Vagina (tissue), 2 donors: ENCODE results near the gene GPC5. TPM values are rescaled to one million over a fixed set of nuclear protein-coding genes. Genes with fewer than 3 reads are reported as not detected.

Source experiments
- DNase-seq, 2 donors: peaks; one replicate each; pipeline ENCODE4 v3.0.0-alpha.2; 2017; ENCODE audit errors: extremely low spot score in 2 of 2
- H3K27ac ChIP-seq: fragments of 200-600 bp; sonication (generic); one replicate; pipeline ENCODE4 v1.5.1; 2019
- H3K27me3 ChIP-seq: fragments of 200-600 bp; sonication (generic); one replicate; pipeline ENCODE4 v1.5.1; 2019
- H3K36me3 ChIP-seq, 2 donors: fragments of 200-600 bp; sonication (generic); one replicate each; pipeline ENCODE4 v1.5.1; 2017 to 2019
- H3K4me1 ChIP-seq: fragments of 200-600 bp; sonication (generic); one replicate; pipeline ENCODE4 v1.5.1; 2019
- H3K4me3 ChIP-seq, 2 donors: fragments of 200-600 bp; sonication (generic); 1 replicate in 1 of 2; 2 replicates in 1 of 2; pipeline ENCODE4 v1.5.1; 2016 to 2019
- H3K9me3 ChIP-seq: fragments of 200-600 bp; sonication (generic); one replicate; pipeline ENCODE4 v1.5.1; 2019
- CTCF ChIP-seq, 3 experiments: fragments of 450-650 bp in 2 of 3; fragments of 200-600 bp in 1 of 3; sonication (generic) in 1 of 3; IDR thresholded peaks; one replicate each; pipeline ENCODE4 v1.5.1; 2017 to 2019; ENCODE audit warnings: antibody characterized with exemption in 3 of 3, mild to moderate bottlenecking in 2 of 3, moderate library complexity in 2 of 3
- POLR2A ChIP-seq, 2 donors: fragments of 450-650 bp; IDR thresholded peaks; one replicate each; pipeline ENCODE4 v1.6.1; 2017; ENCODE audit warnings: antibody characterized with exemption in 2 of 2, mild to moderate bottlenecking in 2 of 2, moderate library complexity in 2 of 2
- POLR2AphosphoS5 ChIP-seq, 2 donors: sonication (generic); formaldehyde crosslinking; IDR thresholded peaks; one replicate each; pipeline ENCODE4 v1.9.0; 2017; ENCODE audit warnings: antibody characterized with exemption in 2 of 2, mild to moderate bottlenecking in 2 of 2, low read depth in 1 of 2; ENCODE audit not compliant: insufficient read depth in 1 of 2
- intact Hi-C: fragments of 100-400 bp; cut with DNase I; formaldehyde crosslinking; loops from one replicate; pipeline ENCODE4 v1.15.1; 2023
- total RNA-seq: library from RNA; depleted of rRNA; stranded (reverse); fragments of >200 nt; gene quantifications from one replicate; pipeline ENCODE4 v1.2.3, GENCODE V29; 2016

The GPC5 gene
- total RNA-seq, 1 donor from 2014 or later: 1.7 TPM

GRCh38 chr13:91567485-91568207 lies 169.2 kb downstream of the GPC5 start:
- H3K27me3 ChIP-seq: no peaks in the 10 kb centered on the region
- TF ChIP-seq CTCF (IDR thresholded peaks at IDR 0.05) (no peak), POLR2AphosphoS5 (IDR thresholded peaks at IDR 0.05; ENCODE audit: insufficient read depth in 1 of 2, low read depth in 1 of 2) (no peak), POLR2A (IDR thresholded peaks at IDR 0.05) (no peak)
- intact Hi-C loops: no loop called here

GRCh38 chr13:91571681-91572080 lies 173.3 kb downstream of the GPC5 start:
- H3K4me1 ChIP-seq: no peaks in the 10 kb centered on the region
- intact Hi-C loops: no loop called here
- no peaks in the 10 kb centered on the region for H3K36me3 ChIP-seq
- no peaks in the 10 kb centered on the region for H3K27me3 ChIP-seq
- H3K27ac ChIP-seq: no peak overlapping the region
- no peak for DNase-seq
- H3K4me3 ChIP-seq: no peak overlapping the region
- H3K9me3 ChIP-seq: no peaks in the 10 kb centered on the region
- no peak for TF ChIP-seq POLR2AphosphoS5 (IDR thresholded peaks at IDR 0.05; ENCODE audit: insufficient read depth in 1 of 2, low read depth in 1 of 2)
- no peak for TF ChIP-seq POLR2A (IDR thresholded peaks at IDR 0.05)
- TF ChIP-seq CTCF (IDR thresholded peaks at IDR 0.05): no peak

More at GRCh38 chr13:91567485-91568207, 169.2 kb downstream of the GPC5 start:
- no peak for DNase-seq
- Histone ChIP-seq H3K27ac (no peak overlapping the region), H3K4me1 (no peaks in the 10 kb centered on the region), H3K36me3 (no peaks in the 10 kb centered on the region), H3K4me3 (no peak overlapping the region), H3K9me3 (no peaks in the 10 kb centered on the region)

- DNase-seq: no peak
- TF ChIP-seq CTCF (IDR thresholded peaks at IDR 0.05) (no peak), POLR2AphosphoS5 (IDR thresholded peaks at IDR 0.05; ENCODE audit: insufficient read depth in 1 of 2, low read depth in 1 of 2) (no peak), POLR2A (IDR thresholded peaks at IDR 0.05) (no peak)
- Histone ChIP-seq H3K4me3 (no peak overlapping the region), H3K27me3 (no peaks in the 10 kb centered on the region), H3K9me3 (no peaks in the 10 kb centered on the region), H3K36me3 (no peaks in the 10 kb centered on the region), H3K4me1 (no peaks in the 10 kb centered on the region), H3K27ac (no peak overlapping the region)
- intact Hi-C loops: no loop called here
Measured at GRCh38 chr13:91572439-91572838, 174.0 kb downstream of the GPC5 start.

- no peak for DNase-seq
- Histone ChIP-seq H3K4me1 (no peaks in the 10 kb centered on the region), H3K27me3 (no peaks in the 10 kb centered on the region), H3K27ac (no peak overlapping the region), H3K36me3 (no peaks in the 10 kb centered on the region), H3K4me3 (no peak overlapping the region), H3K9me3 (no peaks in the 10 kb centered on the region)
- intact Hi-C loops: no loop called here
- TF ChIP-seq CTCF (IDR thresholded peaks at IDR 0.05) (no peak), POLR2A (IDR thresholded peaks at IDR 0.05) (no peak), POLR2AphosphoS5 (IDR thresholded peaks at IDR 0.05; ENCODE audit: insufficient read depth in 1 of 2, low read depth in 1 of 2) (no peak)
Measured at GRCh38 chr13:91572944-91573598, 174.7 kb downstream of the GPC5 start.

GRCh38 chr13:91574766-91575165 lies 176.3 kb downstream of the GPC5 start:
- no peak for DNase-seq
- H3K9me3 ChIP-seq: no peaks in the 10 kb centered on the region
- TF ChIP-seq POLR2A (IDR thresholded peaks at IDR 0.05) (no peak), POLR2AphosphoS5 (IDR thresholded peaks at IDR 0.05; ENCODE audit: insufficient read depth in 1 of 2, low read depth in 1 of 2) (no peak), CTCF (IDR thresholded peaks at IDR 0.05) (no peak)
- intact Hi-C loops: no loop called here
- H3K36me3 ChIP-seq: no peaks in the 10 kb centered on the region
- no peak overlapping the region for H3K27ac ChIP-seq
- H3K4me1 ChIP-seq: no peaks in the 10 kb centered on the region
- H3K4me3 ChIP-seq: no peak overlapping the region
- H3K27me3 ChIP-seq: no peaks in the 10 kb centered on the region
